BLaER1 (cell line): ENCODE measurements around the gene SLC12A8.

Experiments
- H3K27ac ChIP-seq: shearing (Covaris generic); formaldehyde crosslinking; 2 replicates; pipeline ENCODE4 v1.8.1; 2022
- H3K27me3 ChIP-seq: shearing (Covaris generic); formaldehyde crosslinking; 2 replicates; pipeline ENCODE4 v1.8.1; 2022
- H3K36me3 ChIP-seq: shearing (Covaris generic); formaldehyde crosslinking; 2 replicates; pipeline ENCODE4 v1.8.1; 2022
- H3K4me1 ChIP-seq: shearing (Covaris generic); formaldehyde crosslinking; 2 replicates; pipeline ENCODE4 v1.8.1; 2022
- H3K4me2 ChIP-seq: shearing (Covaris generic); formaldehyde crosslinking; 2 replicates; pipeline ENCODE4 v1.8.1; 2022
- H3K4me3 ChIP-seq: shearing (Covaris generic); formaldehyde crosslinking; 2 replicates; pipeline ENCODE4 v1.8.1; 2022
- H3K9ac ChIP-seq: shearing (Covaris generic); formaldehyde crosslinking; 2 replicates; pipeline ENCODE4 v1.8.1; 2022
- H3K9me3 ChIP-seq: shearing (Covaris generic); formaldehyde crosslinking; 2 replicates; pipeline ENCODE4 v1.8.1; 2022
- H4K20me1 ChIP-seq: shearing (Covaris generic); formaldehyde crosslinking; 2 replicates; pipeline ENCODE4 v1.8.1; 2022
- Cebpa-rat ChIP-seq: shearing (Covaris generic); IDR thresholded peaks from 2 replicates; pipeline ENCODE4 v1.8.1; 2022

SLC12A8 gene

GRCh38 chr3:125143982-125144652 lies 68.4 kb downstream of the SLC12A8 start:
- Histone ChIP-seq H3K4me3 (no peak overlapping the region), H3K9ac (no peak overlapping the region), H3K27me3 (peaks cover 18% of the 10 kb centered on the region; the same call in 1 of the 2 replicates), H3K9me3 (peaks cover 6% of the 10 kb centered on the region; the same call in 1 of the 2 replicates), H3K36me3 (no peaks in the 10 kb centered on the region), H3K4me1 (peaks cover 89% of the 10 kb centered on the region), H4K20me1 (peaks cover 45% of the 10 kb centered on the region), H3K27ac (no peak overlapping the region), H3K4me2 (peak overlapping the region; percentile 97)
- TF ChIP-seq Cebpa-rat: no peak

- Histone ChIP-seq H3K27me3 (peaks cover 18% of the 10 kb centered on the region; the same call in 1 of the 2 replicates), H3K27ac (no peak overlapping the region), H3K9ac (no peak overlapping the region), H3K4me2 (peak overlapping the region; percentile 97), H4K20me1 (peaks cover 45% of the 10 kb centered on the region), H3K4me1 (peaks cover 84% of the 10 kb centered on the region), H3K9me3 (peaks cover 6% of the 10 kb centered on the region; the same call in 1 of the 2 replicates), H3K36me3 (no peaks in the 10 kb centered on the region), H3K4me3 (no peak overlapping the region)
- TF ChIP-seq Cebpa-rat: no peak
Measured at GRCh38 chr3:125143538-125143937, 69.0 kb downstream of the SLC12A8 start.

- H3K4me1 ChIP-seq: peaks cover 78% of the 10 kb centered on the region
- no peaks in the 10 kb centered on the region for H3K36me3 ChIP-seq
- H3K4me3 ChIP-seq: no peak overlapping the region
- TF ChIP-seq Cebpa-rat: no peak
- H3K4me2 ChIP-seq: peak overlapping the region; percentile 97
- no peak overlapping the region for H3K9ac ChIP-seq
- peaks cover 18% of the 10 kb centered on the region; the same call in 1 of the 2 replicates for H3K27me3 ChIP-seq
- peaks cover 45% of the 10 kb centered on the region for H4K20me1 ChIP-seq
- H3K27ac ChIP-seq: no peak overlapping the region
- H3K9me3 ChIP-seq: no peaks in the 10 kb centered on the region
Measured at GRCh38 chr3:125142940-125143339, 69.6 kb downstream of the SLC12A8 start.

- Histone ChIP-seq H3K4me1 (peaks cover 73% of the 10 kb centered on the region), H4K20me1 (peaks cover 45% of the 10 kb centered on the region), H3K27ac (0 out of 2 replicates have a peak overlapping the region, but pooled peaks have one; percentile 45), H3K4me2 (peak overlapping the region; percentile 97), H3K36me3 (no peaks in the 10 kb centered on the region), H3K9me3 (no peaks in the 10 kb centered on the region), H3K27me3 (peaks cover 18% of the 10 kb centered on the region; the same call in 1 of the 2 replicates), H3K9ac (peak overlapping the region; percentile 39; the same call in 1 of the 2 replicates), H3K4me3 (peak overlapping the region; percentile 62)
- no peak for TF ChIP-seq Cebpa-rat
Measured at GRCh38 chr3:125142420-125142778, 70.1 kb downstream of the SLC12A8 start.

- peak overlapping the region; percentile 39 for H3K9ac ChIP-seq
- no peaks in the 10 kb centered on the region for H3K9me3 ChIP-seq
- H3K36me3 ChIP-seq: no peaks in the 10 kb centered on the region
- TF ChIP-seq Cebpa-rat: no peak
- H3K4me3 ChIP-seq: peak overlapping the region; percentile 62
- H3K4me2 ChIP-seq: peak overlapping the region; percentile 97
- H3K27ac ChIP-seq: peak overlapping the region; percentile 45
- H4K20me1 ChIP-seq: peaks cover 45% of the 10 kb centered on the region
- peaks cover 18% of the 10 kb centered on the region; the same call in 1 of the 2 replicates for H3K27me3 ChIP-seq
- H3K4me1 ChIP-seq: peaks cover 68% of the 10 kb centered on the region
Measured at GRCh38 chr3:125141596-125142419, 70.7 kb downstream of the SLC12A8 start.

GRCh38 chr3:125140818-125141595 lies 71.5 kb downstream of the SLC12A8 start:
- H3K4me1 ChIP-seq: peaks cover 69% of the 10 kb centered on the region
- no peaks in the 10 kb centered on the region for H3K9me3 ChIP-seq
- peak overlapping the region; percentile 62 for H3K4me3 ChIP-seq
- H3K9ac ChIP-seq: no peak overlapping the region
- peak overlapping the region; percentile 97 for H3K4me2 ChIP-seq
- H3K36me3 ChIP-seq: no peaks in the 10 kb centered on the region
- H3K27ac ChIP-seq: peak overlapping the region; percentile 45
- peaks cover 18% of the 10 kb centered on the region; the same call in 1 of the 2 replicates for H3K27me3 ChIP-seq
- TF ChIP-seq Cebpa-rat: no peak
- H4K20me1 ChIP-seq: peaks cover 45% of the 10 kb centered on the region

- Histone ChIP-seq H3K36me3 (no peaks in the 10 kb centered on the region), H3K4me1 (peaks cover 70% of the 10 kb centered on the region), H3K4me2 (peak overlapping the region; percentile 97), H3K9ac (no peak overlapping the region), H3K27me3 (peaks cover 18% of the 10 kb centered on the region; the same call in 1 of the 2 replicates), H4K20me1 (peaks cover 45% of the 10 kb centered on the region), H3K9me3 (no peaks in the 10 kb centered on the region), H3K27ac (no peak overlapping the region), H3K4me3 (no peak overlapping the region)
- no peak for TF ChIP-seq Cebpa-rat
Measured at GRCh38 chr3:125140011-125140817, 72.3 kb downstream of the SLC12A8 start.

GRCh38 chr3:125139386-125139785 lies 73.2 kb downstream of the SLC12A8 start:
- no peak for TF ChIP-seq Cebpa-rat
- no peaks in the 10 kb centered on the region for H3K36me3 ChIP-seq
- H3K4me1 ChIP-seq: peaks cover 70% of the 10 kb centered on the region
- H3K4me3 ChIP-seq: no peak overlapping the region
- peak overlapping the region; percentile 2; the same call in 1 of the 2 replicates for H3K4me2 ChIP-seq
- no peaks in the 10 kb centered on the region for H3K9me3 ChIP-seq
- H3K27ac ChIP-seq: no peak overlapping the region
- H4K20me1 ChIP-seq: peaks cover 41% of the 10 kb centered on the region
- peaks cover 18% of the 10 kb centered on the region; the same call in 1 of the 2 replicates for H3K27me3 ChIP-seq
- no peak overlapping the region for H3K9ac ChIP-seq
